Thyroid gland (tissue), 4 donors: Measurements from ENCODE around the gene TPH2. TPM values are rescaled to one million over a fixed set of nuclear protein-coding genes. Genes with fewer than 3 reads are reported as not detected.
A peak's percentile ranks its signal among the peaks of the same experiment; 100 is the strongest.

Source experiments
- DNase-seq, 2 donors: peaks; one replicate each; pipeline ENCODE4 v3.0.0-alpha.2; 2019
- H3K27ac ChIP-seq, 3 donors: fragments of 200-600 bp; sonication (generic); 1 replicate in 2 of 3; 2 replicates in 1 of 3; pipeline ENCODE4 v1.5.1; 2016 to 2019; ENCODE audit warnings: mild to moderate bottlenecking in 1 of 3, moderate library complexity in 1 of 3
- H3K27me3 ChIP-seq: fragments of 200-600 bp; sonication (generic); one replicate; pipeline ENCODE4 v1.5.1; 2019
- H3K36me3 ChIP-seq, 2 donors: fragments of 200-600 bp; sonication (generic); one replicate each; pipeline ENCODE4 v1.5.1; 2016 to 2019
- H3K4me1 ChIP-seq, 2 donors: fragments of 200-600 bp; sonication (generic); one replicate each; pipeline ENCODE4 v1.5.1; 2017 to 2019
- H3K4me3 ChIP-seq, 3 donors: fragments of 200-600 bp; sonication (generic); replicated peaks in 1 of 3; 1 replicate in 2 of 3; 2 replicates in 1 of 3; pipeline ENCODE4 v1.5.1; 2016; ENCODE audit warnings: mild to moderate bottlenecking in 1 of 3
- H3K9me3 ChIP-seq: fragments of 200-600 bp; sonication (generic); one replicate; pipeline ENCODE4 v1.5.1; 2017
- POLR2A ChIP-seq, 2 donors: fragments of 450-650 bp; IDR thresholded peaks; one replicate each; pipeline ENCODE4 v1.6.1; 2017; ENCODE audit warnings: antibody characterized with exemption in 2 of 2, mild to moderate bottlenecking in 2 of 2, moderate library complexity in 1 of 2
- WGBS, 2 donors: methylation state at CpG; one replicate each; pipeline ENCODE4 v1.1.5; 2017; 5-methylcytosine and 5-hydroxymethylcytosine counted together
- intact Hi-C: fragments of 100-400 bp; cut with DNase I; formaldehyde crosslinking; loops from one replicate; pipeline ENCODE4 v1.15.1; 2023
- total RNA-seq, 4 donors: library from RNA; depleted of rRNA; stranded (reverse); fragments of >200 nt; gene quantifications; one replicate each; pipeline ENCODE4 v1.2.3, GENCODE V29; 2016
- TF ChIP-seq, protein P1 (sequence below), 6 experiments: fragments of 200-600 bp in 3 of 6; fragments of 450-650 bp in 3 of 6; sonication (generic) in 3 of 6; IDR thresholded peaks; one replicate each; pipeline ENCODE4 v1.5.1; 2016 to 2019; ENCODE audit warnings: antibody characterized with exemption in 6 of 6, mild to moderate bottlenecking in 2 of 6, inconsistent platforms in 1 of 6, moderate library complexity in 1 of 6

Gene TPH2
- not detected for total RNA-seq

GRCh38 chr12:71938728-71939385, at the start of gene TPH2:
TSS of gene TPH2 (plus strand) at chr12:71938845. CDS start at chr12:71938987, 142 bp downstream.
- H3K36me3 ChIP-seq, result no peaks in the 10 kb centered on the region
- no peak for TF ChIP-seq POLR2A (IDR thresholded peaks at IDR 0.05)
- TF ChIP-seq, protein P1, sequence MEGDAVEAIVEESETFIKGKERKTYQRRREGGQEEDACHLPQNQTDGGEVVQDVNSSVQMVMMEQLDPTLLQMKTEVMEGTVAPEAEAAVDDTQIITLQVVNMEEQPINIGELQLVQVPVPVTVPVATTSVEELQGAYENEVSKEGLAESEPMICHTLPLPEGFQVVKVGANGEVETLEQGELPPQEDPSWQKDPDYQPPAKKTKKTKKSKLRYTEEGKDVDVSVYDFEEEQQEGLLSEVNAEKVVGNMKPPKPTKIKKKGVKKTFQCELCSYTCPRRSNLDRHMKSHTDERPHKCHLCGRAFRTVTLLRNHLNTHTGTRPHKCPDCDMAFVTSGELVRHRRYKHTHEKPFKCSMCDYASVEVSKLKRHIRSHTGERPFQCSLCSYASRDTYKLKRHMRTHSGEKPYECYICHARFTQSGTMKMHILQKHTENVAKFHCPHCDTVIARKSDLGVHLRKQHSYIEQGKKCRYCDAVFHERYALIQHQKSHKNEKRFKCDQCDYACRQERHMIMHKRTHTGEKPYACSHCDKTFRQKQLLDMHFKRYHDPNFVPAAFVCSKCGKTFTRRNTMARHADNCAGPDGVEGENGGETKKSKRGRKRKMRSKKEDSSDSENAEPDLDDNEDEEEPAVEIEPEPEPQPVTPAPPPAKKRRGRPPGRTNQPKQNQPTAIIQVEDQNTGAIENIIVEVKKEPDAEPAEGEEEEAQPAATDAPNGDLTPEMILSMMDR (IDR thresholded peaks at IDR 0.05), result peak in 4 of 6 experiments; percentile 17 to 36 (median 29)
- DNase-seq, result peak; percentile 34 to 45
- H3K27me3 ChIP-seq, result no peaks in the 10 kb centered on the region
- no peaks in the 10 kb centered on the region for H3K9me3 ChIP-seq
- H3K27ac ChIP-seq, result no peak within 1 kb of the TSS
- 15 to 19% methylated on average over 16 of the region's 16 CpGs for WGBS, 2 donors
- intact Hi-C loops, result no loop called here
- no peak within 1 kb of the TSS for H3K4me3 ChIP-seq
- H3K4me1 ChIP-seq, result no peaks in the 10 kb centered on the region

DNA sequence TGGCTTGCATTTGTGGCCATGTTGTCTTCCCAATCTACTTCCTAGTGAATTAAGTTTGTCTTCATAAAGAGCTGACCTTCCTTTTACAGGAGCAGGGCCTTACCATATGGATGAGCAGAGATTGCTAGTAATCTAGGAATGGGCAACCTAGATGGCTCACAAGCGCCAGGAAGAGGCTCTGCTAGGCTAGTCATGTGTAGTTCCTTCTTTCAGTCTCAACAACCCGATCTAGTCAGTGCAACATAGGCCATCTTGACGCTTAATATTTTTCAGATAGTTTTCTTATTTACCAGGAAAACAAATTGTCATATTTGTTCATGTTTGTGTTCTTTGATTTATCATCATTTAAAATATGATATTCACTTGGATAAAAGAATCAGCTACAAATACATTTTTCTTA, 48.2 kb upstream of the TPH2 start:
- WGBS, 2 donors, result 96 to 97% methylated on average over 3 of the region's 3 CpGs
- no peak for DNase-seq
- Histone ChIP-seq H3K36me3 (peaks cover 0 to 5% of the 10 kb centered on the region in 2 donors), H3K4me3 (no peak overlapping the region), H3K27me3 (no peaks in the 10 kb centered on the region), H3K4me1 (no peaks in the 10 kb centered on the region), H3K27ac (no peak overlapping the region), H3K9me3 (no peaks in the 10 kb centered on the region)
- TF ChIP-seq, protein P1 (IDR thresholded peaks at IDR 0.05), result no peak
- no peak for TF ChIP-seq POLR2A (IDR thresholded peaks at IDR 0.05)
- intact Hi-C loops, result no loop called here

DNA sequence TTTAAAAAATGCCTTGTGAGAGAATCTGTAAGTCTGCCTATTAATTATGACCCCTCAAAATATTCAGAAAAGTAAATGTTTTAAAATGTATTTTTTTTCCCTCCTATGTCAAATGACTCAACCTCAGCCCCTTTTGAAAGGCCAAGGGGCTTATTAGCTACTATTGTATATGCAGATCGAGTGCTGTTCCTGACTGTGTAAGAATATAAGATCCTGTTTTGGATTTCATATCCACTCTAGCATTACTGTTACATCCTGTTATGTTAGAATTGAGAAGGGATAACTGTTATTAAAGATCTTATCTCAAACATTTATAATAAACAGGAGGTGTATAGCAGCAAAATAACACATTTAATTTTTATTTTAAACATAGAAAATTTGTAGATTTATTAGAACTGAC, 46.6 kb upstream of the TPH2 start:
- no peak overlapping the region for H3K4me3 ChIP-seq
- H3K36me3 ChIP-seq, result peaks cover 10 to 20% of the 10 kb centered on the region in 2 donors
- WGBS, 2 donors, result 82 to 86% methylated on average over 1 of the region's 1 CpG
- TF ChIP-seq POLR2A (IDR thresholded peaks at IDR 0.05), result no peak
- TF ChIP-seq, protein P1 (IDR thresholded peaks at IDR 0.05), result no peak
- intact Hi-C loops, result no loop called here
- H3K27me3 ChIP-seq, result no peaks in the 10 kb centered on the region
- DNase-seq, result no peak
- H3K27ac ChIP-seq, result no peak overlapping the region
- no peaks in the 10 kb centered on the region for H3K9me3 ChIP-seq
- H3K4me1 ChIP-seq, result no peaks in the 10 kb centered on the region

- H3K4me3 ChIP-seq, result no peak overlapping the region
- H3K27ac ChIP-seq, result no peak overlapping the region
- WGBS, 2 donors, result 97 to 98% methylated on average over 3 of the region's 3 CpGs
- H3K36me3 ChIP-seq, result peaks cover 23 to 25% of the 10 kb centered on the region in 2 donors
- no peak for DNase-seq
- intact Hi-C loops, result no loop called here
- no peaks in the 10 kb centered on the region for H3K27me3 ChIP-seq
- H3K9me3 ChIP-seq, result no peaks in the 10 kb centered on the region
- H3K4me1 ChIP-seq, result no peaks in the 10 kb centered on the region
- TF ChIP-seq, protein P1 (IDR thresholded peaks at IDR 0.05), result no peak
- TF ChIP-seq POLR2A (IDR thresholded peaks at IDR 0.05), result no peak
Observed at GRCh38 chr12:71896205-71896882, 42.3 kb upstream of the TPH2 start.

- TF ChIP-seq, protein P1 (IDR thresholded peaks at IDR 0.05), result peak in 2 of 6 experiments; percentile 3 to 14
- TF ChIP-seq POLR2A (IDR thresholded peaks at IDR 0.05), result no peak
- DNase-seq, result no peak
- Histone ChIP-seq H3K27ac (no peak overlapping the region), H3K27me3 (no peaks in the 10 kb centered on the region), H3K4me3 (no peak overlapping the region), H3K36me3 (peaks cover 21 to 40% of the 10 kb centered on the region in 2 donors), H3K9me3 (no peaks in the 10 kb centered on the region), H3K4me1 (no peaks in the 10 kb centered on the region)
- 95 to 96% methylated on average over 2 of the region's 2 CpGs for WGBS, 2 donors
- intact Hi-C loops, result no loop called here
Observed at GRCh38 chr12:71900091-71900490, 38.6 kb upstream of the TPH2 start.
